BJ (cell line): ENCODE measurements around the gene MFAP1. TPM values are rescaled to one million over a fixed set of nuclear protein-coding genes. Genes with fewer than 3 reads are reported as not detected.
"Not testable (repeated sequence)": the region's sequence is repeated elsewhere in the genome, so short reads cannot be mapped to it uniquely, and the experiment has no call there.

Experiments used
- CTCF ChIA-PET: fragments of 350-600 bp; formaldehyde crosslinking; extraction: SDS; loops from one replicate; lab custom pipeline; 2021; ENCODE audit warnings: antibody characterized with exemption, inconsistent platforms; lab: Yijun Ruan, JAX
- POLR2A ChIA-PET: fragments of 300-600 bp; sonication (Branson Sonifier 250); formaldehyde crosslinking; extraction: SDS; loops from one replicate; lab custom pipeline; 2021; ENCODE audit warnings: antibody characterized with exemption; lab: Charles Lee
- DNase-seq: peaks from one replicate; pipeline ENCODE4 v3.0.0-alpha.2; 2011; ENCODE audit warnings: low read depth
- H3K27me3 ChIP-seq: 2 replicates; pipeline ENCODE4 v1.6.0; 2011; ENCODE audit warnings: low read length; ENCODE audit not compliant: control insufficient read depth, insufficient read depth
- H3K36me3 ChIP-seq: 2 replicates; pipeline ENCODE4 v1.5.1; 2011; ENCODE audit warnings: low read length; ENCODE audit not compliant: control insufficient read depth, insufficient read depth
- H3K4me3 ChIP-seq: 2 replicates; pipeline ENCODE4 v1.5.1; 2011; ENCODE audit warnings: low read depth, mild to moderate bottlenecking, control low read depth, low read length
- CTCF ChIP-seq: IDR thresholded peaks from 2 replicates; pipeline ENCODE4 v1.5.1; 2011; ENCODE audit warnings: low read depth, mild to moderate bottlenecking, control low read depth, inconsistent platforms, low read length, moderate library complexity; ENCODE audit not compliant: insufficient read depth
- polyA plus RNA-seq: library from polyadenylated mRNA; depleted of rRNA; stranded (reverse); fragments of >200 nt; gene quantifications from 2 replicates; pipeline ENCODE4 v1.2.3, GENCODE V29; 2011

Gene MFAP1
- polyA plus RNA-seq, 1 experiment = 13.1 TPM

GRCh38 chr15:43851251-43851650 is 26.8 kb upstream of the MFAP1 start:
- Histone ChIP-seq H3K4me3 (no peak overlapping the region), H3K36me3 (no peaks in the 10 kb centered on the region), H3K27me3 (no peaks in the 10 kb centered on the region)
- ChIA-PET CTCF (no interaction called here), POLR2A (no interaction called here)
- no peak for DNase-seq
- TF ChIP-seq CTCF = no peak

- POLR2A ChIA-PET = no interaction called here
- DNase-seq = no peak
- no peak for TF ChIP-seq CTCF
Measured at GRCh38 chr15:43845421-43845820, 20.9 kb upstream of the MFAP1 start.

GRCh38 chr15:43832485-43832884 is 8.0 kb upstream of the MFAP1 start:
- POLR2A ChIA-PET = interaction anchor here (0.6 kb wide), 1 partner anchor 10 kb away, joined by 8 read pairs; no protein-coding TSS in a partner anchor
- not testable (repeated sequence) for H3K36me3 ChIP-seq, H3K27me3 ChIP-seq, DNase-seq, H3K4me3 ChIP-seq
- CTCF ChIA-PET = interaction anchor here (1.1 kb wide), 1 partner anchor 11 kb away, joined by 3 read pairs; no protein-coding TSS in a partner anchor

More at GRCh38 chr15:43845421-43845820, 20.9 kb upstream of the MFAP1 start:
- H3K36me3 ChIP-seq = no peaks in the 10 kb centered on the region
- CTCF ChIA-PET = interaction anchor here (0.5 kb wide), 1 partner anchor 348 kb away, joined by 4 read pairs; no protein-coding TSS in a partner anchor
- H3K27me3 ChIP-seq = no peaks in the 10 kb centered on the region
- H3K4me3 ChIP-seq = no peak overlapping the region

- POLR2A ChIA-PET, DNase-seq: not testable (repeated sequence)
- CTCF ChIA-PET = interaction anchor here (0.6 kb wide), 2 partner anchors 73 to 340 kb away, joined by 3 to 4 read pairs; no protein-coding TSS in a partner anchor
Measured at GRCh38 chr15:43831519-43832052, 7.1 kb upstream of the MFAP1 start.

GRCh38 chr15:43830691-43831275 is 6.3 kb upstream of the MFAP1 start:
- H3K27me3 ChIP-seq, POLR2A ChIA-PET, H3K36me3 ChIP-seq, DNase-seq, H3K4me3 ChIP-seq: not testable (repeated sequence)
- CTCF ChIA-PET = interaction anchor here (0.6 kb wide), 2 partner anchors 73 to 340 kb away, joined by 3 to 4 read pairs; no protein-coding TSS in a partner anchor

More at GRCh38 chr15:43831519-43832052, 7.1 kb upstream of the MFAP1 start:
- H3K36me3 ChIP-seq, H3K27me3 ChIP-seq, H3K4me3 ChIP-seq: not testable (repeated sequence)

- POLR2A ChIA-PET, H3K36me3 ChIP-seq, H3K4me3 ChIP-seq, CTCF ChIA-PET, H3K27me3 ChIP-seq, DNase-seq: not testable (repeated sequence)
Measured at GRCh38 chr15:43829951-43830540, 5.6 kb upstream of the MFAP1 start.

GRCh38 chr15:43828061-43828657 is 3.7 kb upstream of the MFAP1 start:
- DNase-seq = no peak
- TF ChIP-seq CTCF = no peak
- Histone ChIP-seq H3K27me3 (no peaks in the 10 kb centered on the region), H3K4me3 (peak overlapping the region; percentile 18), H3K36me3 (no peaks in the 10 kb centered on the region)
- POLR2A ChIA-PET = interaction anchor here (0.6 kb wide), 1 partner anchor 18 kb away, joined by 4 read pairs; no protein-coding TSS in a partner anchor
- CTCF ChIA-PET = no interaction called here
